Trophoblast cell (in vitro differentiated cells and primary cell): ENCODE measurements around the gene GDF15.
A peak's percentile ranks its signal among the peaks of the same experiment; 100 is the strongest.

Experiments
- DNase-seq, 2 donors: peaks; one replicate each; pipeline ENCODE4 v3.0.0-alpha.2; 2016
- H2AFZ ChIP-seq: 2 replicates; pipeline ENCODE4 v1.6.1; 2013; ENCODE audit warnings: low read length, moderate library complexity, mild to moderate bottlenecking; ENCODE audit not compliant: insufficient read depth, poor library complexity
- H2AK5ac ChIP-seq: 2 replicates; pipeline ENCODE4 v1.6.1; 2013; ENCODE audit warnings: mild to moderate bottlenecking, low read length
- H2BK120ac ChIP-seq: 2 replicates; pipeline ENCODE4 v1.6.1; 2013; ENCODE audit warnings: low read length, mild to moderate bottlenecking, moderate library complexity; ENCODE audit not compliant: insufficient read depth, poor library complexity
- H2BK12ac ChIP-seq: 2 replicates; pipeline ENCODE4 v1.6.1; 2013; ENCODE audit warnings: mild to moderate bottlenecking, low read length, moderate library complexity
- H2BK5ac ChIP-seq: 2 replicates; pipeline ENCODE4 v1.6.1; 2013; ENCODE audit warnings: low read length, low read depth, moderate library complexity, mild to moderate bottlenecking; ENCODE audit not compliant: poor library complexity
- H3K14ac ChIP-seq: 2 replicates; pipeline ENCODE4 v1.6.1; 2013; ENCODE audit warnings: mild to moderate bottlenecking, low read length
- H3K18ac ChIP-seq: 2 replicates; pipeline ENCODE4 v1.6.1; 2013; ENCODE audit warnings: mild to moderate bottlenecking, low read length
- H3K23ac ChIP-seq: 2 replicates; pipeline ENCODE4 v1.6.1; 2013; ENCODE audit warnings: low read length
- H3K27ac ChIP-seq: 2 replicates; pipeline ENCODE4 v1.5.1; 2013; ENCODE audit warnings: low read depth, mild to moderate bottlenecking, inconsistent platforms, low read length, moderate library complexity
- H3K27me3 ChIP-seq: 2 replicates; pipeline ENCODE4 v1.6.1; 2013; ENCODE audit warnings: inconsistent platforms, mild to moderate bottlenecking, low read length, moderate library complexity; ENCODE audit not compliant: insufficient read depth
- H3K36me3 ChIP-seq, 2 experiments: 1 replicate in 1 of 2; 2 replicates in 1 of 2; pipeline ENCODE4 v1.6.1; 2013; ENCODE audit warnings: low read length in 2 of 2, mild to moderate bottlenecking in 2 of 2, moderate library complexity in 1 of 2; ENCODE audit not compliant: insufficient read depth in 2 of 2, control insufficient read depth in 1 of 2
- H3K4ac ChIP-seq: 2 replicates; pipeline ENCODE4 v1.6.1; 2013; ENCODE audit warnings: low read depth, mild to moderate bottlenecking, low read length, moderate library complexity
- H3K4me1 ChIP-seq, 2 experiments: 1 replicate in 1 of 2; 2 replicates in 1 of 2; pipeline ENCODE4 v1.6.1; 2013; ENCODE audit warnings: low read length in 2 of 2, mild to moderate bottlenecking in 2 of 2, moderate library complexity in 1 of 2; ENCODE audit not compliant: insufficient read depth in 2 of 2, control insufficient read depth in 1 of 2
- H3K4me2 ChIP-seq: 2 replicates; pipeline ENCODE4 v1.6.1; 2013; ENCODE audit warnings: inconsistent platforms, mild to moderate bottlenecking, low read length, moderate library complexity
- H3K4me3 ChIP-seq: 2 replicates; pipeline ENCODE4 v1.5.1; 2013; ENCODE audit warnings: mild to moderate bottlenecking, low read depth, low read length, inconsistent platforms
- H3K79me1 ChIP-seq: one replicate; pipeline ENCODE4 v1.6.1; 2013; ENCODE audit warnings: low read length
- H3K79me2 ChIP-seq: 2 replicates; pipeline ENCODE4 v1.6.1; 2013; ENCODE audit warnings: low read length, mild to moderate bottlenecking; ENCODE audit not compliant: control insufficient read depth, insufficient read depth, poor library complexity
- H3K9ac ChIP-seq: 2 replicates; pipeline ENCODE4 v1.6.1; 2013; ENCODE audit warnings: mild to moderate bottlenecking, low read length
- H3K9me3 ChIP-seq: 2 replicates; pipeline ENCODE4 v1.6.1; 2013; ENCODE audit warnings: low read depth, mild to moderate bottlenecking, control low read depth, inconsistent platforms, low read length; ENCODE audit not compliant: insufficient read depth
- H4K12ac ChIP-seq: 2 replicates; pipeline ENCODE4 v1.6.1; 2013; ENCODE audit warnings: low read depth, mild to moderate bottlenecking, low read length, moderate library complexity
- H4K8ac ChIP-seq: 2 replicates; pipeline ENCODE4 v1.6.1; 2013; ENCODE audit warnings: low read depth, mild to moderate bottlenecking, low read length, moderate library complexity
- H4K91ac ChIP-seq: one replicate; pipeline ENCODE4 v1.6.1; 2013; ENCODE audit warnings: low read depth, mild to moderate bottlenecking, low read length, moderate library complexity
- WGBS: extraction: QIAGEN DNeasy Blood & Tissue Kit; methylation state at CpG from one replicate; pipeline ENCODE4 v1.1.7; 2013; ENCODE audit warnings: missing lambda C conversion rate; ENCODE audit not compliant: insufficient read length, insufficient coverage; ENCODE audit errors: extremely low coverage; 5-methylcytosine and 5-hydroxymethylcytosine counted together

GDF15 gene

DNA sequence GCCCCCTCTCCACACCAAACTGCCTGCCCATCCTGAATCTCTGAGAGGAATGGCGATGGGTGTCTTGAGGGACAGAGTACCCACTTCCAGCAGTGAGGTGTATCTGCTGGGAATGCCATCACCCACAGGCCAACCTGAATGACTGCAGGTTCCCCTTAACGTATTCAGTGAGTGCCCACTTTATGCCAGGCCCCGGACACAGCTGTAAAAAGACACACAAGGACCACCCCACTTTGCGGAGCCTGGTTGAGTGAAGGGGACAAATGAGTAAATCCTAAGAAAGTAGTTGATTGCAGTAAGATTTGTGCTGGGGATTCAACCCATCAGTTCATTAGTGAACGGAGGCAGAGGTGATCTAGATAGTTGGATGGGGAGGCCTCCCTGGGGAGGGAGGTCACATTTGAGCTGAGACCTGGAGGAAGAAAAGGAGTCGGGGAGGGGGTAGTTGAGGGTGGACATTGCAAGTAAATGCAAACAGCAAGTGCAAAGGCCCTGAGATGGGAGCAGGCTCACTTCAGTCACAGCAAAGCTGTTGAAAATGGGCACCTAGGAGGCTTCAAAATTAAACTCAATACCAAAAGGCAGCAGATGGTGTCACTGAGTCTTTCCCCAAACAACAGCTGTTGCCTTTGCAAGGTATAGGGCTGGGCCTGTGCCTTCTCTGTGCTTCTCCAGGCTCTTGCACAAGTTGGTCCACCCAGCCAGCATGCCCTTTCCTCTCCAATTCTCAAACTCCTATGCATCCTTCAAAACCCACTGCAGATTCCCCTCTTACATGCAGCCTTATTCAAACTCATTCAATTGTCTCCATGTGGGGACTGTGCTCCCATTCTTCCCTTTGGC is 4.3 kb downstream of the GDF15 start:
- no peak overlapping the region for H4K12ac ChIP-seq
- no peak overlapping the region for H3K18ac ChIP-seq
- H4K91ac ChIP-seq = no peak overlapping the region
- H3K23ac ChIP-seq = no peak overlapping the region
- H3K4ac ChIP-seq = no peak overlapping the region
- peaks cover 2% of the 10 kb centered on the region for H3K79me2 ChIP-seq
- H3K14ac ChIP-seq = no peak overlapping the region
- H3K4me3 ChIP-seq = no peak overlapping the region
- peak; percentile 78 to 85 for DNase-seq
- H2BK120ac ChIP-seq = no peak overlapping the region
- peaks cover 2% of the 10 kb centered on the region for H3K9me3 ChIP-seq
- no peak overlapping the region for H2BK12ac ChIP-seq
- no CpG with 5 or more reads among the region's 6 CpGs for WGBS
- no peak overlapping the region for H3K4me2 ChIP-seq
- H2AK5ac ChIP-seq = no peak overlapping the region
- H3K27ac ChIP-seq = no peak overlapping the region
- no peak overlapping the region for H4K8ac ChIP-seq
- H3K27me3 ChIP-seq = peaks cover 3% of the 10 kb centered on the region
- peaks cover 0 to 5% of the 10 kb centered on the region in 2 experiments for H3K36me3 ChIP-seq
- no peak overlapping the region for H3K9ac ChIP-seq
- peaks cover 7 to 12% of the 10 kb centered on the region in 2 experiments for H3K4me1 ChIP-seq
- peaks cover 5% of the 10 kb centered on the region for H3K79me1 ChIP-seq
- no peak overlapping the region for H2BK5ac ChIP-seq
- H2AFZ ChIP-seq = no peak overlapping the region

DNA sequence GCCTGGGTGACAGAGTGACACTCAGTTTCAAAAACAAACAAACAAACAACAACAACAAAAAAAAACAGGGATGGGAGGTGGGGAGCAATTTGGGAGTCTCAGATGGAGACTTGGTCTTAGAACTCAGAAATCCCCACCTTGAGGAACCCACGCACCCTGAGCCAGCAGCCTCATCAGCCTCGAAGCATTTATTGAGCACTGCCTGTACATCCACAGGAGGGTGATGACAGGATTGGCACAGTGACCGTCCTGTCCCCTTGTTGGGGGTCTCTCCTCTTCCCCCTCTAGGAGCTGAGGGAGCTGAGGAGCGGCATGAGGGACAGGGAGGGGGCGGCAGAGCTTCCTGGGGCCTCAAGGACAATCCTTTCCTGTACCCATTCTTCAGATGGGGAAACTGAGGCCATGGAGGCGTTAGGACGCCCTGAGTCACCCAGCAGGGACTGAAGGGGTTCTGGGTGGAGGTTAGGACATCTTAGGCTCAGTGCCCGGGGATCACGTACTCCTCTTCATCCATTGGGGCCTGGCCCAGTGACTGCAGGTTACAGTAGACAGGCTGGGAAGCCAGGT is 5.6 kb downstream of the GDF15 start:
- no peak overlapping the region for H3K23ac ChIP-seq
- peaks cover 0 to 6% of the 10 kb centered on the region in 2 experiments for H3K4me1 ChIP-seq
- no peak overlapping the region for H3K27ac ChIP-seq
- H2AFZ ChIP-seq = no peak overlapping the region
- peaks cover 2% of the 10 kb centered on the region for H3K9me3 ChIP-seq
- H3K18ac ChIP-seq = no peak overlapping the region
- H3K79me2 ChIP-seq = no peaks in the 10 kb centered on the region
- no peak overlapping the region for H2BK120ac ChIP-seq
- H3K4ac ChIP-seq = no peak overlapping the region
- no peak for DNase-seq
- no peak overlapping the region for H3K4me3 ChIP-seq
- no peak overlapping the region for H2BK5ac ChIP-seq
- H3K36me3 ChIP-seq = peaks cover 0 to 5% of the 10 kb centered on the region in 2 experiments
- no peak overlapping the region for H3K14ac ChIP-seq
- H2BK12ac ChIP-seq = no peak overlapping the region
- H3K4me2 ChIP-seq = no peak overlapping the region
- H4K12ac ChIP-seq = no peak overlapping the region
- peaks cover 3% of the 10 kb centered on the region for H3K27me3 ChIP-seq
- H4K91ac ChIP-seq = no peak overlapping the region
- no peak overlapping the region for H2AK5ac ChIP-seq
- WGBS = no CpG with 5 or more reads among the region's 9 CpGs
- no peaks in the 10 kb centered on the region for H3K79me1 ChIP-seq
- no peak overlapping the region for H3K9ac ChIP-seq
- H4K8ac ChIP-seq = no peak overlapping the region

DNA sequence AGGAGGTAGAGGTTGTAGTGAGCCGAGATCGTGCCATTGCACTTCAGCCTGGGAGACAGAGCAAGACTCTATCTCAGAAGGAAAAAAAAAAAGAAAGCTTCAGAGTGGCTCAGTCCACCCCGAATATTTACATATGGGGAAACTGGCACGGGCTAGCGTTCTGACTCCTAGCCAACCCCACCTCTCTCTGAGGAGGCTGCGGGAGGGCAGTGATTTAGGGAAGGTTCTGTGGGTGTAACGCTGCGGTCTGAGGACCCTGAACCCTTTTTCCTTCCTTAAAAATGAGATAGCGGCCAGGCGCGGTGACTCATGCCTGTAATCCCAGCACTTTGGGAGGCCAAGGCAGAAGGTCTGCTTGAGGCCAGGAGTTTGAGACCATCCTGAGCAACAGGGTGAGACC is 6.5 kb downstream of the GDF15 start:
- Histone ChIP-seq H3K27me3 (peaks cover 3% of the 10 kb centered on the region), H3K79me2 (no peaks in the 10 kb centered on the region), H3K4ac (no peak overlapping the region), H2AK5ac (no peak overlapping the region), H3K9me3 (peaks cover 2% of the 10 kb centered on the region), H2BK12ac (no peak overlapping the region), H3K4me1 (peaks cover 0 to 8% of the 10 kb centered on the region in 2 experiments), H4K91ac (no peak overlapping the region), H3K18ac (no peak overlapping the region), H3K79me1 (no peaks in the 10 kb centered on the region), H3K23ac (no peak overlapping the region), H4K8ac (no peak overlapping the region), H3K36me3 (peaks cover 0 to 5% of the 10 kb centered on the region in 2 experiments), H2BK120ac (no peak overlapping the region), H3K4me2 (no peak overlapping the region), H3K14ac (no peak overlapping the region), H3K27ac (no peak overlapping the region), H2AFZ (no peak overlapping the region), H3K4me3 (no peak overlapping the region), H2BK5ac (no peak overlapping the region), H3K9ac (no peak overlapping the region), H4K12ac (no peak overlapping the region)
- WGBS = no CpG with 5 or more reads among the region's 11 CpGs
- DNase-seq = peak in 1 of 2 donors; percentile 19

GRCh38 chr19:18392926-18393325 is 7.0 kb downstream of the GDF15 start:
- Histone ChIP-seq H3K27ac (no peak overlapping the region), H2BK5ac (no peak overlapping the region), H3K9ac (no peak overlapping the region), H4K91ac (no peak overlapping the region), H3K27me3 (peaks cover 2% of the 10 kb centered on the region), H3K23ac (no peak overlapping the region), H2AK5ac (no peak overlapping the region), H3K36me3 (peaks cover 0 to 5% of the 10 kb centered on the region in 2 experiments), H3K14ac (no peak overlapping the region), H3K18ac (no peak overlapping the region), H3K9me3 (peaks cover 2% of the 10 kb centered on the region), H3K79me1 (no peaks in the 10 kb centered on the region), H3K4me3 (no peak overlapping the region), H3K4ac (no peak overlapping the region), H4K12ac (no peak overlapping the region), H3K4me2 (no peak overlapping the region), H3K79me2 (no peaks in the 10 kb centered on the region), H2AFZ (no peak overlapping the region), H4K8ac (no peak overlapping the region), H3K4me1 (peaks cover 0 to 8% of the 10 kb centered on the region in 2 experiments), H2BK120ac (no peak overlapping the region), H2BK12ac (no peak overlapping the region)
- no CpG with 5 or more reads among the region's 5 CpGs for WGBS
- no peak for DNase-seq
